Measurements from ENCODE around the gene GNG2. TPM values are rescaled to one million over a fixed set of nuclear protein-coding genes. Genes with fewer than 3 reads are reported as not detected.
A peak's percentile ranks its signal among the peaks of the same experiment; 100 is the strongest.

The GNG2 gene
- total and polyA plus RNA-seq, 2 experiments from 2014 or later = 9.9 to 14.8 TPM

DNA sequence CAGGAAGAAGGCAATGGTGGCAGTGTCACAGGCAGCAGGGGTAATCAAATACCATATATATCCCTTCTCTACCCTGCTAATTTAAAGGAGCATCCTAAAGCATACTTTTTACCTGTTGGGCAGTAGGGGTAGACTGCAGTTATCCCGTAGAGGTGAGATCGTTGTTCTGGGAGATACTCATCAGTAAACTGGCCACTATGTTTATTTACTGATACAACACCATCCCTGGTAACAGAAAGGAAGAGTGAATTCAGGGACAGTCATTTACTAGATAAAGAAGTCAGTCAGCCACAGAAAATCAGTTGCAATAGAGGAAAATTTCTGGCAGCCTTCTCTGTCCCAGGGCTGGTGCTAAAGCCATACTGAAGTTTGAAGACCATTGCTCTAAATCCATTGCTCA lies 145.2 kb downstream of the GNG2 start (continued):
- TF ChIP-seq, protein P1, sequence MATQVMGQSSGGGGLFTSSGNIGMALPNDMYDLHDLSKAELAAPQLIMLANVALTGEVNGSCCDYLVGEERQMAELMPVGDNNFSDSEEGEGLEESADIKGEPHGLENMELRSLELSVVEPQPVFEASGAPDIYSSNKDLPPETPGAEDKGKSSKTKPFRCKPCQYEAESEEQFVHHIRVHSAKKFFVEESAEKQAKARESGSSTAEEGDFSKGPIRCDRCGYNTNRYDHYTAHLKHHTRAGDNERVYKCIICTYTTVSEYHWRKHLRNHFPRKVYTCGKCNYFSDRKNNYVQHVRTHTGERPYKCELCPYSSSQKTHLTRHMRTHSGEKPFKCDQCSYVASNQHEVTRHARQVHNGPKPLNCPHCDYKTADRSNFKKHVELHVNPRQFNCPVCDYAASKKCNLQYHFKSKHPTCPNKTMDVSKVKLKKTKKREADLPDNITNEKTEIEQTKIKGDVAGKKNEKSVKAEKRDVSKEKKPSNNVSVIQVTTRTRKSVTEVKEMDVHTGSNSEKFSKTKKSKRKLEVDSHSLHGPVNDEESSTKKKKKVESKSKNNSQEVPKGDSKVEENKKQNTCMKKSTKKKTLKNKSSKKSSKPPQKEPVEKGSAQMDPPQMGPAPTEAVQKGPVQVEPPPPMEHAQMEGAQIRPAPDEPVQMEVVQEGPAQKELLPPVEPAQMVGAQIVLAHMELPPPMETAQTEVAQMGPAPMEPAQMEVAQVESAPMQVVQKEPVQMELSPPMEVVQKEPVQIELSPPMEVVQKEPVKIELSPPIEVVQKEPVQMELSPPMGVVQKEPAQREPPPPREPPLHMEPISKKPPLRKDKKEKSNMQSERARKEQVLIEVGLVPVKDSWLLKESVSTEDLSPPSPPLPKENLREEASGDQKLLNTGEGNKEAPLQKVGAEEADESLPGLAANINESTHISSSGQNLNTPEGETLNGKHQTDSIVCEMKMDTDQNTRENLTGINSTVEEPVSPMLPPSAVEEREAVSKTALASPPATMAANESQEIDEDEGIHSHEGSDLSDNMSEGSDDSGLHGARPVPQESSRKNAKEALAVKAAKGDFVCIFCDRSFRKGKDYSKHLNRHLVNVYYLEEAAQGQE (IDR thresholded peaks at IDR 0.05; ENCODE audit: unreplicated experiment) = no peak

DNA sequence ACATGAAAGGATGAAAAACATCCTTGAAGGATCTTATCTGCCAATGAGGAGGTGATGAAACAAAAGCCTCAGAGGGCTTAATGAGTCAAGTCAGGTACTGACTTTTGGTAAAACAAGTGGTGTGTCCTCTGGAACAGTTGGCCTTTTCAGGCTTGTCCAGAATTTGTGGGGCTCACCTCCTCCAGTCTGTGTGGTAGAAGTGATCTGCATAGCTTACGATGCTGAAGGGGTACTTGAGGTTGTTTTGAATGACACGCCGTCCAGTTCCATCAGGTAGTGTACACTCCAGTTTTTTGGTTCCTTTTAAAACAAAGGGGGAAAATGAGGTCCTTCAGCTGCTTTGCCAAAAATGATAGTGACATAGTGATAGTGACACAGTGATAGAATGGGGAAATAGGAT lies 145.9 kb downstream of the GNG2 start:
- no peaks in the 10 kb centered on the region for H3K9me2 ChIP-seq (ENCODE audit: insufficient read depth)
- peaks cover 59% of the 10 kb centered on the region for H3K36me3 ChIP-seq (ENCODE audit: insufficient read depth)
- H3K4me3 ChIP-seq = no peak overlapping the region
- no peaks in the 10 kb centered on the region for H3K9me3 Mint-ChIP-seq
- no peak overlapping the region for H2AFZ ChIP-seq
- peak overlapping the region; percentile 16; the same call in 1 of the 2 replicates for H3K4me2 ChIP-seq
- H3K27ac Mint-ChIP-seq = peak overlapping the region; percentile 49; the same call in 1 of the 2 replicates
- H3K36me3 Mint-ChIP-seq (ENCODE audit: low read depth) = peaks cover 82% of the 10 kb centered on the region
- H3K79me2 ChIP-seq (replicated peaks; ENCODE audit: insufficient read depth) = no peaks in the 10 kb centered on the region; the same call in 1 of the 2 replicates
- H3K27me3 ChIP-seq (ENCODE audit: insufficient read depth) = no peaks in the 10 kb centered on the region
- H3K4me3 Mint-ChIP-seq = no peak overlapping the region
- peaks cover 4% of the 10 kb centered on the region for H3K27me3 Mint-ChIP-seq (ENCODE audit: insufficient read depth, low read depth, poor library complexity)
- peaks cover 6% of the 10 kb centered on the region; the same call in 1 of the 2 replicates for H4K20me1 ChIP-seq (replicated peaks; ENCODE audit: insufficient read depth)
- H3K4me1 Mint-ChIP-seq = peaks cover 7% of the 10 kb centered on the region; the same call in 2 of the 3 replicates
- no peaks in the 10 kb centered on the region for H3F3A ChIP-seq (replicated peaks; ENCODE audit: low read depth)
- no peak overlapping the region; the same call in 1 of the 2 replicates for H3K27ac ChIP-seq (ENCODE audit: low read depth)
- H3K4me1 ChIP-seq (ENCODE audit: insufficient read depth) = peaks cover 20% of the 10 kb centered on the region
- DNase-seq (ENCODE audit: low spot score) = no peak
- ATAC-seq = no peak
- no peak for TF ChIP-seq POLR2AphosphoS5 (IDR thresholded peaks at IDR 0.05; ENCODE audit: low read depth)
- TF ChIP-seq CTCF (conservative IDR thresholded peaks at IDR 0.05; ENCODE audit: low read depth in 2 of 2) = no peak
- no peak for TF ChIP-seq JUNB (IDR thresholded peaks at IDR 0.05; ENCODE audit: unreplicated experiment)
- TF ChIP-seq ETS1 (IDR thresholded peaks at IDR 0.05) = no peak
- TF ChIP-seq ZNF331 (CRISPR knock-in tag; IDR thresholded peaks at IDR 0.05; ENCODE audit: low read depth) = no peak
- no peak for TF ChIP-seq EZH2 (IDR thresholded peaks at IDR 0.05; ENCODE audit: low read depth, unreplicated experiment)
- TF ChIP-seq ZNF114 (CRISPR knock-in tag; IDR thresholded peaks at IDR 0.05) = no peak
- no peak for TF ChIP-seq NANOG (IDR thresholded peaks at IDR 0.05; ENCODE audit: borderline replicate concordance)
- no peak for TF ChIP-seq STAT1 (IDR thresholded peaks at IDR 0.05; ENCODE audit: unreplicated experiment)
- TF ChIP-seq, protein P2, sequence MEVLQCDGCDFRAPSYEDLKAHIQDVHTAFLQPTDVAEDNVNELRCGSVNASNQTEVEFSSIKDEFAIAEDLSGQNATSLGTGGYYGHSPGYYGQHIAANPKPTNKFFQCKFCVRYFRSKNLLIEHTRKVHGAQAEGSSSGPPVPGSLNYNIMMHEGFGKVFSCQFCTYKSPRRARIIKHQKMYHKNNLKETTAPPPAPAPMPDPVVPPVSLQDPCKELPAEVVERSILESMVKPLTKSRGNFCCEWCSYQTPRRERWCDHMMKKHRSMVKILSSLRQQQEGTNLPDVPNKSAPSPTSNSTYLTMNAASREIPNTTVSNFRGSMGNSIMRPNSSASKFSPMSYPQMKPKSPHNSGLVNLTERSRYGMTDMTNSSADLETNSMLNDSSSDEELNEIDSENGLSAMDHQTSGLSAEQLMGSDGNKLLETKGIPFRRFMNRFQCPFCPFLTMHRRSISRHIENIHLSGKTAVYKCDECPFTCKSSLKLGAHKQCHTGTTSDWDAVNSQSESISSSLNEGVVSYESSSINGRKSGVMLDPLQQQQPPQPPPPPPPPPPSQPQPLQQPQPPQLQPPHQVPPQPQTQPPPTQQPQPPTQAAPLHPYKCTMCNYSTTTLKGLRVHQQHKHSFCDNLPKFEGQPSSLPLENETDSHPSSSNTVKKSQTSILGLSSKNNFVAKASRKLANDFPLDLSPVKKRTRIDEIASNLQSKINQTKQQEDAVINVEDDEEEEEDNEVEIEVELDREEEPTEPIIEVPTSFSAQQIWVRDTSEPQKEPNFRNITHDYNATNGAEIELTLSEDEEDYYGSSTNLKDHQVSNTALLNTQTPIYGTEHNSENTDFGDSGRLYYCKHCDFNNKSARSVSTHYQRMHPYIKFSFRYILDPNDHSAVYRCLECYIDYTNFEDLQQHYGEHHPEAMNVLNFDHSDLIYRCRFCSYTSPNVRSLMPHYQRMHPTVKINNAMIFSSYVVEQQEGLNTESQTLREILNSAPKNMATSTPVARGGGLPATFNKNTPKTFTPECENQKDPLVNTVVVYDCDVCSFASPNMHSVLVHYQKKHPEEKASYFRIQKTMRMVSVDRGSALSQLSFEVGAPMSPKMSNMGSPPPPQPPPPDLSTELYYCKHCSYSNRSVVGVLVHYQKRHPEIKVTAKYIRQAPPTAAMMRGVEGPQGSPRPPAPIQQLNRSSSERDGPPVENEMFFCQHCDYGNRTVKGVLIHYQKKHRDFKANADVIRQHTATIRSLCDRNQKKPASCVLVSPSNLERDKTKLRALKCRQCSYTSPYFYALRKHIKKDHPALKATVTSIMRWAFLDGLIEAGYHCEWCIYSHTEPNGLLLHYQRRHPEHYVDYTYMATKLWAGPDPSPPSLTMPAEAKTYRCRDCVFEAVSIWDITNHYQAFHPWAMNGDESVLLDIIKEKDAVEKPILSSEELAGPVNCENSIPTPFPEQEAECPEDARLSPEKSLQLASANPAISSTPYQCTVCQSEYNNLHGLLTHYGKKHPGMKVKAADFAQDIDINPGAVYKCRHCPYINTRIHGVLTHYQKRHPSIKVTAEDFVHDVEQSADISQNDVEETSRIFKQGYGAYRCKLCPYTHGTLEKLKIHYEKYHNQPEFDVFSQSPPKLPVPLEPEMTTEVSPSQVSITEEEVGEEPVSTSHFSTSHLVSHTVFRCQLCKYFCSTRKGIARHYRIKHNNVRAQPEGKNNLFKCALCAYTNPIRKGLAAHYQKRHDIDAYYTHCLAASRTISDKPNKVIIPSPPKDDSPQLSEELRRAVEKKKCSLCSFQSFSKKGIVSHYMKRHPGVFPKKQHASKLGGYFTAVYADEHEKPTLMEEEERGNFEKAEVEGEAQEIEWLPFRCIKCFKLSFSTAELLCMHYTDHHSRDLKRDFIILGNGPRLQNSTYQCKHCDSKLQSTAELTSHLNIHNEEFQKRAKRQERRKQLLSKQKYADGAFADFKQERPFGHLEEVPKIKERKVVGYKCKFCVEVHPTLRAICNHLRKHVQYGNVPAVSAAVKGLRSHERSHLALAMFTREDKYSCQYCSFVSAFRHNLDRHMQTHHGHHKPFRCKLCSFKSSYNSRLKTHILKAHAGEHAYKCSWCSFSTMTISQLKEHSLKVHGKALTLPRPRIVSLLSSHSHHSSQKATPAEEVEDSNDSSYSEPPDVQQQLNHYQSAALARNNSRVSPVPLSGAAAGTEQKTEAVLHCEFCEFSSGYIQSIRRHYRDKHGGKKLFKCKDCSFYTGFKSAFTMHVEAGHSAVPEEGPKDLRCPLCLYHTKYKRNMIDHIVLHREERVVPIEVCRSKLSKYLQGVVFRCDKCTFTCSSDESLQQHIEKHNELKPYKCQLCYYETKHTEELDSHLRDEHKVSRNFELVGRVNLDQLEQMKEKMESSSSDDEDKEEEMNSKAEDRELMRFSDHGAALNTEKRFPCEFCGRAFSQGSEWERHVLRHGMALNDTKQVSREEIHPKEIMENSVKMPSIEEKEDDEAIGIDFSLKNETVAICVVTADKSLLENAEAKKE (CRISPR knock-in tag; IDR thresholded peaks at IDR 0.05) = no peak
- no peak for TF ChIP-seq EZH2phosphoT487 (IDR thresholded peaks at IDR 0.05; ENCODE audit: unreplicated experiment)
- no peak for TF ChIP-seq CREB1 (CRISPR knock-in tag; IDR thresholded peaks at IDR 0.05; ENCODE audit: low read depth)
